ENCODE measurements around the gene MDN1.

The MDN1 gene

DNA sequence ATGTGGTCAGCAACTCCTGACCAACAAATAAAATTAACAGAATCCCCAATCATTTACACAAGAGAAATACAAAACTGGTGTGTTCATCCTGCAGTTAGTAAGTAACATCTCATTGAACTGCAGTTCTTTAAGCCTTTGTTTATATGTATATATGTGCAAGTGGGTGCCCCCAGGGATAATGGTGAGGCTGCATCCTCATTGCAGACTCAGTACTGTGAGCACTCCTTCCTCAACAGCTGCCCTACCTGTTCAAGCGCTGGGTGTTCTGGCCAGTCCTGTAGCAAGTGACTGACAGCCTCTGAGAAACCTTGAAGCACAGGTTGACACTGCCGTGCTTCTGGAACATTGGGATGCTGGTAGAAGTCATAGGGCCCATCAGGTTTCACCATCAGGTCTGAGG lies 131.3 kb downstream of the MDN1 start:
- no peak for DNase-seq

DNA sequence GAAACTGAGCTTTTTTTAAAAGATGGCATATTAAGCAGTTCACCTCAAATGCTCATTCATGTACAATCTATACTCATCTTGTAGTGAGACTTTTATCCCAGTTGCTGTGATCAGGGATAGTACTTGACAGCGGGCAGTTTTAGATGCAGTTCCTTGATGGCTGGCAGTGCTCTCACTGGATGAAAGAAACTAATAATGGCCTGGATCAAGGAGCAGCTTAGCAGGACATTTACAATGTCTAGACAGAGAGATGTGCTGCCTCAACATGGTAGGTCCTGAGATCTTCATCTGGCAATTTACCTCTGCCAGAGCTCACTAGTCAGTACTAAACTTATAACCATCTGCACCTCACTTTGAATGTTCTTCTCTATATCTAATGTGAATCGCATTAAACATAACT lies 134.3 kb downstream of the MDN1 start:
- DNase-seq, result no peak

DNA sequence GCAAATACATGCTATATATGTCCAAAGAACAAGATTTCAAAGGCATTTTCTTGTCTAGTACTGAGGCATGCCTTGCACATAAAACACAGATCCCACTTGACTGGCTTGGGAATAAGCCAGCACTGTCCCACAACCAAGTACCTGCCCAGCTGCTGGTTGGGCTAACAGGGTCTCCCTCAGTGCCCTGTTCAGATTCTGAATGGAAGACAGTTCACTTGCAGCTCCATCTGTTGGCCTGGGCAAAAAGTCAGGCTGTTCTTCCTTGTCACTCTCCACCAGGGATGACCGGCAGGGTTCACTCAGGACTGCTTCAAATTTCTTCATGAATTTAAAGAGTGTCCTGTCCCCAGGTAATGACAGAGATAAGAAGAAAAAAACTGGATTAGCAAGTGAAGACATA lies 136.6 kb downstream of the MDN1 start:
- no peak for DNase-seq

DNA sequence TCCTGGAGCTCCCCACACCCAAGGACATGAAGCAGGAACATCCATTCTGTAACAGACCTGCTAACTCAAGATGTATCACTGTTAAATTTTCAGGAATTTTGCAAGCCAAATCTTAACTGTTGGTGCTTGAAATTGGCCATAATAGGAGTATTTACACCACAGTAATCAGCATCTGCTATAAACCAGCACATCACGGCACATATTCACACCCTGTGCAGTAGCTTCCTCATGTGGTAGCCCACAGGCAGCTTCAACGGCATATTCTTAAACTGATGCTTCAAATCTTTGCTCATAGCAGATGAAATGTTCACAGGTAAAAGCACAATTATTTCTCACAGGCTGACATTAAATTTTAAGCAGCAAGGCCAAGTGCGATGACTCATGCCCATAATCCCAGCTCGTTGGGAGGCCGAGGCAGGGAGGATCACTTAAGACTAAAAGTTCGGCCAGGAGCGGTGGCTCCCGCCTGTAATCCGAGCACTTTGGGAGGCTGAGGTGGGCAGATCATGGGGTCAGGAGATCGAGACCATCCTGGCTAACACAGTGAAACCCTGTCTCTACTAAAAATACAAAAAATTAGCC lies 137.5 kb downstream of the MDN1 start:
- no peak for DNase-seq

DNA sequence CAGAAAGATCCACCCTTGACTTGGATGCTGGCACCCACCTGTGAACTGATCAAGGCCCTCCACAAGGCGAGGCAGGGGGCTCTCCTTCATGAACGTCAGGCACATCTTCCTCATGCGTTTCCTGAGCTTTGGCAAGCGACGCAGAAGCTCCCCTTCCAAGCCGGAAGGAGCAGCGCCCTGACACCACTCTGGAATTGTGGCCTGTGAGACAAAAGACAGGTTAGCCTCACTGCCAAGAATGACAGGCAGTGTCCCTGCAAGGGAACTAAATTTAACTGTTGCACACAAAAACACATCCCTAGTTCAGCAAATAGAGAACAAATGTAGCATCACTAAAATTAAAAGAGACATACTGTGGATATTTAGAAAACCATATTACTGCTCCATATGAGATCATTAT lies 139.0 kb downstream of the MDN1 start:
- DNase-seq, result no peak

DNA sequence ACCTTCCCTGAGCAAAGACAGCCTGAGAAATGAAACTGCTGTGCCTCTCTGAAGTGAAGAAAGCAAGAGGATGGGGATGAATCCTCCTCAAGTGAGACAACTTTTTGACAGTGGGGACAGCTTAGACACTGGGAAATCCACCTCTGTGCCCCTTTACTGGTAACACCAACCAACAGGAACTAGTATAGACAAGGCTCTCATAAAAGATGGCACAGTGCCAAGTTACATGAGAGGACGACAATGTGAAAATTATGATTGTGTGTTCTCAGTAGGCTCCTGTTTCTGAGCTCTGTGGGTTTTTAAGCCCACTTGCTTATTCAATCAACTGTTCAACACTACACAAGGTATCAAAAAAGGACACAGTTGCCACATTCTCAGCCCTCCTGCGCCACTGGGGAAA lies 139.4 kb downstream of the MDN1 start:
- no peak for DNase-seq

DNA sequence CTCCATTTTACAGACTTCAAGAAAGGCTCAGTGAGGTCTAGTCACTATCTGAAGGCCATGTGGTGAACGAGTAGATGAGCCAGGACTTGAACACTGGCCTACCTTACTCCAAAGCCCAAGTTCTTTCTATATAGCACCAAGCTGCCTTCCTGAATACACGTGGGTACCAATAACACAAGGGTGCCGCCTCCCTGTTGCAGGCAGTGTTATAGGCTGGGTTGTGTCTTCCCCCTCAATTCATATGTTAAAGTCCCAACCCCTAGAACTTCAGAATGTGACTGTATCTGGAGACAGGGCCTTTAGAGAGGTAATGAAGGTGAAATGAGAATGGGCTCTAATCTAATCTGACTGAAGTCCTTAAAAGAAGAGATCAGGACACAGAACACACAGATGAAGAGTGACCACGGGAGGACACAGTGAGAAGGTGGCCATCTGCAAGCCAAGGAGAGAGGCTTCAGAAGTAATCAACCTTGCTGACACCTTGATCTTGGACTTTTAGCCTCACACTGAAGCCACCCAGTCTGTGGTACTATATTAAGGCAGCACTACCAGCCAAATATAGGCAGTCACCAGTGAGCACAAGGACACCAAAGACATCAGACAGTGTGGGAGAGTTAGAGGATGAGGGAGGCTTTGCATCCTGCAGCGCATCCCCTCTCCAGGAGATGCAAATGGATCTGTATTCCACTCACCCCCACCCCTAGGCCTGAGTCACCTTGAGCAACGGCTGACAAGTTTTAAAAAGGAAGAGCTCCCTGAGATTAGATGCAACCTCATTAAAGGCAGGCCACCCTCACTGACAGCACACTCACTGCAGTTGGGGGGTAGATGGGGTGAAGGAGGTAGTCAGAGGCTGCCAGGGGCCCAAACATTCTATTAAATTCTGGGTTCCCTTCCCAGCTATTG lies 140.1 kb downstream of the MDN1 start:
- DNase-seq, result no peak

DNA sequence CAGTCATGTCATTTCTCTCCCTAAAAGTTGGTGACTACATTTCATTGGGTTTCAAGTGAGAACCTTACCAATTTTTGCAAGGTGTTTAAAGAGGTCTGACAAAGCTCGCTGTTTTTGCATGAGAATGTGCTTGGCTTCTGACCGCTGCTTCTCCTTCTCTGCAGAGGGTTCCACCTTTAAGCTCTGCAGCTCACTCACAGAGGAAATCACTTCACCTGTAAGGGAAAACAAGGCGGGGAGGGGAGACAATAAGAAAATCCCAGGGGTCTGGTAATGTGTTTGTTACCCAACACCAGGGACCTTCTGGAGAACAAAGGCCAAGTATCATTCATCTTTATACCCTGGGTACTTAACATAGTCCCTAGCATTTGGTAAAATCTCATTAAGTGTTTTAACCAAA lies 141.1 kb downstream of the MDN1 start:
- DNase-seq, result no peak

DNA sequence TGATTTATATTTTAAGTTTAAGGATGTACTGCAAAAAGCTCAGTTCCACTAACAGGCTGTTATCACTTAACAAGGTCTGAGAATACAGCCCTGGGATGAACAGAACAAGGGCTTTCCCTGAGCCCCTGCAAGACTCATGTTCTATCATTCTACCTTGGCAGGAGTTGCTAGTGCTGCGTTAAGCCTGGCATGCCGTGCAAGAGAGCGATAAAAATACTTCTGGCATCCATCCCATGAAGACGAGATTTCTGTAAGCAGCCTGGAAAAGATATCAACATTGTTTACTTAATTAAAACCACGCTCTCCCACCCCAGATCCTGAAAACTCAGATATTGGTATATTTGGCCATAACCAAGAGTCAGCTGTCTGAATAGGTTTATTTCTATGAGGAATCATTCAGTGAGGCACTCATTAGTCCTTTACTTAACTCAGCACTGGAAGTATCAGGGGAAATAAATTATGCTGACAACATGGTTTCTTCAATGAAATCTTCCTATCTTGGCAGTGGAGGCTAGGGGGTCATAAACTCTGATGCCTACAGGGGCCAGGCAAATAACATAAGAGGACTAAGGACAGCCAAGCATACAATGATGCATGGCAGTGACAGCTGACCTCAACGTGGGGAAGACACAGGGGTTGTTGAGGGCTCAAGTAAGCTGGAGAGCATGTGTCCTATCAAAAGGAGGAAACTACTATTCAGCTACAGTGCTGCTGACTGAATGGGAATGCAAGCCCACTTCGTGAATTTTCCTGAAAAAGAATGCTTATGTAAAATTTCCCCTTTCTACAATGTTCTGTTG lies 143.4 kb downstream of the MDN1 start:
- DNase-seq, result no peak

DNA sequence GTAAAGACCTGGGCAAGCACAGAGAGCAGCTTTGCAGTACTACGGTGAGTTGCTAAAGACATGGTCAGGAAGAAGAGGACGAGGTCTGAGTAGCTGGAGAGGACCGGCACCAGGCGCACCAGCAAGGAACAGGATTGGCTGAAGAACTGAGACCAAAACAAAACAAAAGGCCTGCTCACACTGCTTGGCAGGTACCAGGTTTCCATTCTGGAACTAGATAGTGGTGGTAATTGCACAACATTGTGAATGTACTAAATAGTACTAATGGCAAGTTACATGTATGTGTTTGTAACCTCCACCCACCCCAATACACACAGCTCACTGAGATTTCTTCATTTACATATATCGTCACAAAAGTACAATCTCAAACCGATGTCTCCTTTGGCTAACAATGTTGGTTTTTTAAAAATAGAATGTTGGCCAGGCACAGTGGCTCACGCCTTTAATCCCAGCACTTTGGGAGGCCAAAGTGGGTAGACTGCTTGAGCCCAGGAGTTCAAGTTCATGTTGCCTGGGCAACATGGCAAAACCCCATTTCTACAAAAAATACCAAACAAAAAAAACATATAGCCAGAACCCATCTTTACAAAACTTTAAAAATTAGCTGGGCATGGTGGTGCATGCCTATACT lies 148.5 kb downstream of the MDN1 start:
- no peak for DNase-seq

DNA sequence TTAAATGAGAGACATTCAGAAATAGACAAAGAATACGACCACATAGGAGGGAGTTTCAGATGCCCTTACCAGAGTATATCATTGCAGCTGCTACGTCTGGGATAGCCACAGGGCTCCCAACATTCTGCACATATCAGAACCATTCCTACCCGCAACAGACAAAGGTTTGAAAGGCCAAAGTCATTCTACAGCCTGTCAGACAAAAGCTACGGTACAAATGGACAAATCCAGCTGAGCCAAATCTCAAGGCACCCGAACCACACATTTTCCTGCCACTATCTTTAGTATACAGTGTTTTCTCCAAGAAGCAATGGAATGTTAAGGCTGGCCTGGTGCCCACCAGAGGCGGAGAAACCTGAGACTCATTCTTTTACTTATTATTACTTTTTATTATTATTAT lies 150.6 kb downstream of the MDN1 start:
- no peak for DNase-seq

DNA sequence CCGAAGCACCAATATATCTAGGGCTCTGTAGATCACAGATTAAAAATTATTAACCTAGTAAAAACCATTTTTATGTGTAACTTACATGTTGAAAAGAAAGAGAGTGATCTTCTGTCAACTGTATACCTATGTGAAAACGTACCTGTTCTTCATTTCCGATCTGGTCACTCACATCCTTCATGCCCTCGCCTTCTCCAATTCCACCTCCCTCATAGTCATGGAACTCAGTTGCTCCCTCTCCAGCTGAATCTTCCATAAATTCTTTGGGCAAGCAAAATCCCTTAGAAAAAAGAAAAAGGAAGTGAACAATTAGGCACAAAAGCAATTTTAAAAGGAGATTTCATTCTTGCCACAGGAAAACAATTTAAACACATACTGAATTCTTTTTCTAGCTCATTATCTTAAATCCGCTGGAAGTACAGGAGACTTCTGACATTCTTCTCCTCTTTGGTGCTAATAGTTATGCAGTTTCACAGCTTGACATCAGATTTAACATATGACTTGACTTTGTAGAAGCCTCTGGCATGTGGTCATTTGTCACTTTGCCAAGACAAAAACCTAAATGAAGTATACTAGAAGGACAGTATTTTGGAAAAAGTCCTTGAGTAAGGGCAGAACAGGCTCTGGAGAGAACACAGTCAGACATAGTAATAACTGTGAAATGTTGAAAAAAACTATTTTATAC lies 151.6 kb downstream of the MDN1 start:
- no peak for DNase-seq

DNA sequence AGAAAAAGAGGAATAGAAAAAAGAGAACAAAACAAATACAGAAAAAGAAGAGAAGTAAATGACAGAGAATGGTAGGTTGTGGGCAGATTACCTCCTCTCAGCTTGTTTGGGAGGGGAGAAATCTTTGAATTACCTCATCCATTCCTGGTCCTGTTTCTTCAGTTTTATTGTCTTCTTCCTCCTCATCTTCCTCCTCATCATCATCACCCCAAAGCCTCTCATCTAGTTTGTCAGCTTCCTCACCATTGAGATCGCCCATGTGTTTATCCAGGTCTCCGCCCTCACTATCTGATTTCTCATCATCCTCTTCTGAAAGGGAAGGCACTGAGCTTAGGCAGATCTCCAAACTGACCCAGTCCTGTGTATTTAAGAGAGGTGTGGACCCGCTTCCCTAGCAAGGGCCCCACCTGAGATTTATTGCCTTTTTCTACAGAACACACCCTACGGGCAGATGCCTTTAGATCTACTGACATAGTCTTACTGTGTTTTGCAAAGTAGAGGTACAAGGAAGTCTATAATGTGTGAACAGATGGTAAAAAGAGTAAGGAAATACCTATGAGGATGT lies 156.9 kb downstream of the MDN1 start:
- no peak for DNase-seq

DNA sequence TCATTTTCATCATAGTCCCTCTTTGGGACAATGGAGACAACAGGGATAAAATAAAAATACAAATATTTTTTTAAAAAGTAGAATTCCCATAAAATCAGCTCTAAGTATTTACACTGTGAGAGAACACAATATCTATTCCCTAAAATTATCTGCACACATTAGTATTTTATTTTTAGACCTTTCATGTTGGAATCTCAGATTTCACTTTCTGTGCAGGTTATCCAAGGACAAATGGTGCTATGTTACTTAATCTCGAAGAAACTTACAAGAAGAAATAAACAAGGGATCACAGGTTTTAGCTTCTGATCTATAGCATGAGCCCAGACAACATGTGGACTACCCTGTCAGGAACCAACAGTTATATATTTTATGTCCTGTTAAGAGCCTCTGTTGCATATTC lies 158.0 kb downstream of the MDN1 start:
- no peak for DNase-seq

DNA sequence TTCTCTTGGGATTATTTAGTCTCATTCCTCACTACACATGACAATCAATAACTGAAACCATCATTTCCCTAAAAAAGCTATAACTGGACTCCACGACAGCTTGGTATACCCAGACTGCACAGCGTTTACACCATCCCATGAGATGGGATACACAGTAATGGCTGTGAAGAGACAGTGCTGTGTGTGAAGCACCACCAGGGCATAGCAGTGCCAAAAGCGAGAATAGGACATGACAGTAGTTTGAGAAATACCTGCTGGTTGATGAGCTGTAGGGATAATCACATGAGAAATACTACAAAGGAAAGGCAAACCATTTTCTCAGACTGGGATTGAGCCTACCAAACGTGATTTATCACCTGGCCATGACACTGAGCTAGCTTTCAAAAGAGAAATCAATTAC lies 158.6 kb downstream of the MDN1 start:
- DNase-seq, result no peak

DNA sequence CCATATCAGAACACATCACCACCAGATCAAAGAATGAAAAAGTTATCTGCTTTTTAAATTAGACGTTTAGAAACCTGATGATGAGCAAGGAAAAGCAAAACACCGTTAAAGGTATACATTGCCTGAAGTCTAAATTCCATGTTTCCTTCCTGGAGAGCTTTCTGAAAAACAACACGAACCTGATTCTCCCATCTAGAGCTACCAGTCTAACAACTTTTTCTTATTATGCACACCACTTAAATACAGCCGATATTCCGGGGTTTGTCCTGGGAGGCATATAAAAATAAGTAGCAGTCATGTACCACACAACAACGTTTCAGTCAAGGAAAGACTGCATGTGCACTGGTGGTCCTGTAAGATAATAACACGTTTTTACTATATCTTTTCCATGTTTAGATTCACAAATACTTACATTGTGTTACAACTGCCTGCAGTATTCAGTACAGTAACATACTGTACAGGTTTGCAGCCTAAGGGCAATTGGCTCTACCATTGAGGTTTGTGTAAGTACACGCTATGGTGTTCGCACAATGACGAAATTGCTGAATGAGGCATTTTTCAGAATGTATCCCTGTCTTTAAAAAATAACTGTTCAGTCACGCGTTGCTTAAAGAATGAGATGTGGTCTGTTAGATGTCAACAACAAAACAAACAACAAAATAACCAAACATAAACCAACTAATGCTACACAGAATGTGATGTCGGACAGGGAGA lies 162.0 kb downstream of the MDN1 start:
- DNase-seq, result no peak

DNA sequence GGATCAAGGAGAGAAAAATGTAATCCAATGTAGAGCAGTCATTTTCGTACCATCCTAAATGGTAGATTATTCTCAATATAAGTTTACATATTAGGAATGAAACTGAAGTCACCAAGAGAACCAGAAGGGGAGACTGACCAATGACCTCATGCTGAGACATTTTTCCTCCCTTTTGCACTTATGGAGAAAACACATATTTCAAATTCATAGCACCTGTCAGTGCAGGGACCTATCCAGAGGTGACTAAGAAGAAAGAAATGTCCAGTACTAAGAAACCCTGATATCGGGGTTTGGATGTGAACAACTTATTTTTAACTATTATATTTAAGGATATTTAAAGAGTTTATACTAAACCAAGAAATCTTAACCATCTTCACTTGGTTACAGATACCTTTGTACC lies 164.5 kb downstream of the MDN1 start:
- no peak for DNase-seq

DNA sequence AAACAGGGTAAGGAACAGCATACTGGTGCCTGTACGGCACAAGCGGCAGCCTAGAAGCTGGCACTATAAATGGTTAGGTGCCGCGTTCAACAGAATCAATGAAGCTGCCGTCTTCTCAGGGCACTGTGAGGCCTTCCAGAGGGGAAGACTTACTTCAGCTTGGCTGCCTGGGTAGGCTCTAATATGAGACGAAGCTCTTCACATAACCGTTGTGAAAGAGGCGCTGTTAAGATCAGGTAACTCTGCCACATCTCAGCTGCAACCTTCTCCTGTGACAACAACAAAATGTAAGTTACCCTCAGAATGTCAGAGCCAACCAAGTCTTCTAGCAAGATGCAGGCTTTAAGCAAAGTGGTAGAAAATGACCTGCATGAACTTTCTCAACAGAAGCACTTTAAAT lies 169.0 kb downstream of the MDN1 start:
- DNase-seq, result peak; percentile 73

DNA sequence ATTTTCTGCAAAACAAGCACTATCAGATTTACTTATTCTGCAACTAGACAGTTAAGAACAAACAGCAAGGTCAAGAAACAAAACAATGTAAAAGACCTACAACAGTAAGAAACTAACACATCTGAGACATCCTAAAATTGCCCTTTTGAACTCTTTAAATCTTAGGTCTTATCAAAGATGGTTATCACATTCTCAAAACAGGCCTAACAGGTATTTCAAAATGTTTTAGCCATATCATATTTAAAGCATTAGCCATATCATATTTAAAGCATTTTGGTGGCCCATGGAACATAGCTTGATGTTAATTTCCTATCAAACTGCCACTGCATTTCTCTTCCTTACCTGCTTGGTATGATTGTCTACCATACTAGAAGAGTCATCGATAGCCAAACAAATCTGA lies 169.9 kb downstream of the MDN1 start:
- no peak for DNase-seq

DNA sequence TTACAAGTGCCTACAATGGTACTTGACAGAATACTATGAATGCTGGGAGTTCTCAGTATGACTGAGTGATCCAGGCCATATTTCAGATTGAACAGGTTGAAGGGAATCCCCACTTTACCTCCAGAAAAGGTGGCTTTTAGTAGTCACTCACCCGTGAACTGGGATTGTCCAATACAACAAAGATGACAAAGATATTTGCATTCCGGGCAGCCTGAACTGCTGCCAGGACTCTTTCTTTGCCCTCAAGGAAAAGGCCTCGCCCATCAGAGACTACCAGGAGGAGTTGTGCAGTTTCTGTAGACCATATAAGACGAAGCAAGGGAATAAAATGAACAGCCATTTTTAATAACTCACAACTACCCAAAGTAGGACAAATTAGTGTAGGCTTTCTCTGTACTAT lies 174.7 kb downstream of the MDN1 start:
- DNase-seq, result no peak

DNA sequence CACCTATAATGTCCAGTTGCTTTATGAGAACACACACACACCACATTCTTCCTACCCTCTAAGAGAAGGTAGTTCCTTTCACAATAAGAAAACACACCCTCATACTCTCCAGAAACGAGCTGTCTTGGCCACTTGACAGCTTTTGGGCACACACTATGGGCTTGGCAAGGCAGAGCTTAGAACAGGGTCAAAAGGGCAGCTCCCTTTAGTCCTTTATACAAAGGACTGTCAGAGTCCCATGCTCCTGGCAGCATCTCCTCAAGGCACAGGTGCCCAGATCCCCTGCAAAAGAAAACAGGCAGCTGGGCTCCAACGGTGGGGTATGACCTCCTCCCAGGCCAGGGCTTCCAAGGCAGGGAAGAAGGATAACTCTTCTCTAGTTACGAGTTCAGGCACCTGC lies 176.2 kb downstream of the MDN1 start:
- no peak for DNase-seq

DNA sequence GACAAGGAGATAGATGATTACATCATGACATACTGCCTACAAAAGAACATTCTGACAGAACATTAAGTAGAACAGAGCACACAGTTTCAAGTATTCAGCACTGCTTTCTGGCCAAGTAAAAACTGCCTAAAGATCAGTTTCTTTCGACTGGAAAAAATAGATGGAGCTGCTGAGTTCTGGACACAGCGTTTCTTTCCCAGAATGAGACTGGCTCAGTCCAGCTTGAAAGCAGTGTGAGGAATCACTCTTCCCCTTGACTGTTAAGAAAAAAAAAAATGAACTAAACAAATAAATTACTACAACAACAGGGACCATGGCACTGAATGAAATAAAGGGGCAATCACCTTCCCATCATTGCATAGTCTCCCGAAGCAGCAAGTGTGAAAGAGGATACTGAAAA lies 176.6 kb downstream of the MDN1 start:
- DNase-seq, result no peak
